Suprapubic skin (tissue), 4 donors: Measurements from ENCODE around the gene PCDHGA7. TPM values are rescaled to one million over a fixed set of nuclear protein-coding genes. Genes with fewer than 3 reads are reported as not detected.

Source experiments
- DNase-seq, 2 donors: peaks; one replicate each; pipeline ENCODE4 v3.0.0-alpha.2; 2019; ENCODE audit warnings: low spot score in 2 of 2
- H3K27ac ChIP-seq: fragments of 200-600 bp; sonication (generic); one replicate; pipeline ENCODE4 v1.5.1; 2019
- H3K27me3 ChIP-seq: fragments of 200-600 bp; sonication (generic); one replicate; pipeline ENCODE4 v1.5.1; 2019
- H3K36me3 ChIP-seq: fragments of 200-600 bp; sonication (generic); one replicate; pipeline ENCODE4 v1.5.1; 2019
- H3K4me1 ChIP-seq: fragments of 200-600 bp; sonication (generic); one replicate; pipeline ENCODE4 v1.5.1; 2019
- H3K4me3 ChIP-seq: fragments of 200-600 bp; sonication (generic); one replicate; pipeline ENCODE4 v1.5.1; 2019; ENCODE audit warnings: mild to moderate bottlenecking
- H3K9me3 ChIP-seq: fragments of 200-600 bp; sonication (generic); one replicate; pipeline ENCODE4 v1.5.1; 2019
- EP300 ChIP-seq: sonication (generic); formaldehyde crosslinking; IDR thresholded peaks from one replicate; pipeline ENCODE4 v1.6.1; 2017; ENCODE audit warnings: antibody characterized with exemption
- POLR2A ChIP-seq, 2 donors: fragments of 450-650 bp; IDR thresholded peaks; one replicate each; pipeline ENCODE4 v1.6.1; 2017; ENCODE audit warnings: antibody characterized with exemption in 2 of 2, mild to moderate bottlenecking in 2 of 2, moderate library complexity in 2 of 2
- POLR2AphosphoS5 ChIP-seq, 3 donors: sonication (generic); formaldehyde crosslinking; IDR thresholded peaks; one replicate each; pipeline ENCODE4 v1.6.1; 2017; ENCODE audit warnings: antibody characterized with exemption in 3 of 3
- WGBS: methylation state at CpG from one replicate; pipeline ENCODE4 v1.1.5; 2018; 5-methylcytosine and 5-hydroxymethylcytosine counted together
- total RNA-seq, 4 donors: library from RNA; depleted of rRNA; stranded (reverse); fragments of >200 nt; gene quantifications; one replicate each; pipeline ENCODE4 v1.1.0, GENCODE V29; 2016
- TF ChIP-seq, protein P1 (sequence below), 2 donors: fragments of 200-600 bp in 1 of 2; fragments of 450-650 bp in 1 of 2; sonication (generic) in 1 of 2; IDR thresholded peaks; one replicate each; pipeline ENCODE4 v1.5.1; 2016 to 2019; ENCODE audit warnings: antibody characterized with exemption in 2 of 2, mild to moderate bottlenecking in 1 of 2, moderate library complexity in 1 of 2

The PCDHGA7 gene
- total RNA-seq, 4 donors from 2014 or later: 2.7 to 5.6 (median 4.5) TPM

DNA sequence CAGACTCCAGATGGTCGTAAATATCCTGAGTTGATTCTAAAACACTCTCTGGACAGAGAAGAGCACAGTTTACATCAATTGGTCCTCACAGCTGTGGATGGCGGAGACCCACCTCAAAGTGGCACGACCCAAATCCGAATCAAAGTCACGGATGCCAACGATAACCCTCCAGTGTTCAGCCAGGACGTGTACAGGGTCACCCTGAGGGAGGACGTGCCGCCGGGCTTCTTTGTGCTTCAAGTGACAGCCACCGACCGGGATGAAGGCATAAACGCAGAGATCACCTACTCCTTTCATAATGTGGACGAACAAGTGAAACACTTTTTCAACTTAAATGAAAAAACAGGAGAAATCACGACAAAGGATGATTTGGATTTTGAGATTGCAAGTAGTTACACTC, 21.9 kb upstream of the PCDHGA7 start:
- Histone ChIP-seq H3K4me1 (peaks cover 3% of the 10 kb centered on the region), H3K36me3 (no peaks in the 10 kb centered on the region), H3K9me3 (peaks cover 66% of the 10 kb centered on the region), H3K4me3 (no peak overlapping the region), H3K27me3 (peaks cover 20% of the 10 kb centered on the region), H3K27ac (no peak overlapping the region)
- no peak for DNase-seq
- TF ChIP-seq POLR2A (IDR thresholded peaks at IDR 0.05) (no peak), POLR2AphosphoS5 (IDR thresholded peaks at IDR 0.05) (no peak), EP300 (no peak)
- TF ChIP-seq, protein P1, sequence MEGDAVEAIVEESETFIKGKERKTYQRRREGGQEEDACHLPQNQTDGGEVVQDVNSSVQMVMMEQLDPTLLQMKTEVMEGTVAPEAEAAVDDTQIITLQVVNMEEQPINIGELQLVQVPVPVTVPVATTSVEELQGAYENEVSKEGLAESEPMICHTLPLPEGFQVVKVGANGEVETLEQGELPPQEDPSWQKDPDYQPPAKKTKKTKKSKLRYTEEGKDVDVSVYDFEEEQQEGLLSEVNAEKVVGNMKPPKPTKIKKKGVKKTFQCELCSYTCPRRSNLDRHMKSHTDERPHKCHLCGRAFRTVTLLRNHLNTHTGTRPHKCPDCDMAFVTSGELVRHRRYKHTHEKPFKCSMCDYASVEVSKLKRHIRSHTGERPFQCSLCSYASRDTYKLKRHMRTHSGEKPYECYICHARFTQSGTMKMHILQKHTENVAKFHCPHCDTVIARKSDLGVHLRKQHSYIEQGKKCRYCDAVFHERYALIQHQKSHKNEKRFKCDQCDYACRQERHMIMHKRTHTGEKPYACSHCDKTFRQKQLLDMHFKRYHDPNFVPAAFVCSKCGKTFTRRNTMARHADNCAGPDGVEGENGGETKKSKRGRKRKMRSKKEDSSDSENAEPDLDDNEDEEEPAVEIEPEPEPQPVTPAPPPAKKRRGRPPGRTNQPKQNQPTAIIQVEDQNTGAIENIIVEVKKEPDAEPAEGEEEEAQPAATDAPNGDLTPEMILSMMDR (IDR thresholded peaks at IDR 0.05): no peak
- WGBS: 42% methylated on average over 15 of the region's 15 CpGs

DNA sequence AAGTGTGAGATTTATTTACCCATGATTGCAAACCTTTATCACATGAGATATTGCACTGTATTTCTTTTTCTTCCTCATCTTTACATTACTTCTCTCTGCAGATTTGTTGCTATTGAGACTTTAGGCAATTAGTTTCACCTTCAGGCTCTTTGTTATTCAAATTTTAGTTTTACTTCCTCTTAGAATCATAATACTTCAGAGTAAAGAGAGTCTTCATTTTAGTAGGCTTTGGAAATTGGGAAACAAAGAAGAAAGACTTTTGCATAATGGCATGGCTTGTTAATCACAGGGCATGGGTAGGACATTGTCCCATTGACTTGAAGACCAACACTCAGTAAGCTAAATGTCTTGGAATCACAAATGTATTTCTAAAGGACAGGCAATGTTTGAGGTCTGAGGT, 19.8 kb upstream of the PCDHGA7 start:
- peaks cover 64% of the 10 kb centered on the region for H3K9me3 ChIP-seq
- no peak overlapping the region for H3K27ac ChIP-seq
- H3K36me3 ChIP-seq: no peaks in the 10 kb centered on the region
- peaks cover 3% of the 10 kb centered on the region for H3K4me1 ChIP-seq
- DNase-seq: no peak
- no peak for TF ChIP-seq POLR2AphosphoS5 (IDR thresholded peaks at IDR 0.05)
- TF ChIP-seq POLR2A (IDR thresholded peaks at IDR 0.05): no peak
- TF ChIP-seq EP300: no peak
- TF ChIP-seq, protein P1 (IDR thresholded peaks at IDR 0.05): no peak
- no peak overlapping the region for H3K4me3 ChIP-seq
- peaks cover 26% of the 10 kb centered on the region for H3K27me3 ChIP-seq

DNA sequence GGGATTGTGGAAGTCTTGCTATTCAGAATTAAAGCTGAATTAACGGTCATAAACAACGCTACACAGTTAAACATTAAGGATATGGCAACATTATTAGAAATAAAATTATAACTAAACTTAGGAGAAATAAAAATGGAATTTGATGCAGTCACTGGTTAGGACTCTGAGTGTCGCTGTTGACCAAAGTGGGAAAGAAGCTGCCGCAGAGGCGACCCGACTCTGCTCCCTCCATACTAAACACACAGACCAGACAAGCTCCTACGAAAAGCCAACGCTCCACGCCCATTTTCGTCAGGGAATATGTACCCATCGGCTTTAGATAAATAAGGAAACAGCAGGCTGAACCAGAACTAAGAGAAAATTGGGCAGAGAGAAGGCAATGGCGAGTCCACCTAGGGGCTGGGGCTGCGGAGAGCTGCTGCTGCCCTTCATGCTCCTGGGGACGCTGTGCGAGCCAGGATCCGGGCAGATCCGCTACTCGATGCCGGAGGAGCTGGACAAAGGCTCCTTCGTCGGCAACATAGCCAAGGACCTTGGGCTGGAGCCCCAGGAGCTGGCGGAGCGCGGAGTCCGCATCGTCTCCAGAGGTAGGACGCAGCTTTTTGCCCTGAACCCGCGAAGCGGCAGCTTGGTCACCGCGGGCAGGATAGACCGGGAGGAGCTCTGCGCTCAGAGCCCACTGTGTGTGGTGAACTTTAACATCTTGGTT, 18.4 kb upstream of the PCDHGA7 start, which contains the start of gene PCDHGA5:
TSS of gene PCDHGA5 (plus strand) at position 211 of the 709 bp plus-strand sequence. CDS start at position 380, 169 bp downstream.
- DNase-seq: no peak
- H3K27ac ChIP-seq: no peak within 1 kb of the TSS
- peaks cover 61% of the 10 kb centered on the region for H3K9me3 ChIP-seq
- H3K36me3 ChIP-seq: no peaks in the 10 kb centered on the region
- H3K4me1 ChIP-seq: peaks cover 3% of the 10 kb centered on the region
- peaks cover 26% of the 10 kb centered on the region for H3K27me3 ChIP-seq
- WGBS: 27% methylated on average over 34 of the region's 34 CpGs
- TF ChIP-seq, protein P1 (IDR thresholded peaks at IDR 0.05): no peak
- TF ChIP-seq POLR2AphosphoS5 (IDR thresholded peaks at IDR 0.05) (no peak), EP300 (no peak), POLR2A (IDR thresholded peaks at IDR 0.05) (no peak)
- peak within 1 kb of the TSS; percentile 4 for H3K4me3 ChIP-seq

DNA sequence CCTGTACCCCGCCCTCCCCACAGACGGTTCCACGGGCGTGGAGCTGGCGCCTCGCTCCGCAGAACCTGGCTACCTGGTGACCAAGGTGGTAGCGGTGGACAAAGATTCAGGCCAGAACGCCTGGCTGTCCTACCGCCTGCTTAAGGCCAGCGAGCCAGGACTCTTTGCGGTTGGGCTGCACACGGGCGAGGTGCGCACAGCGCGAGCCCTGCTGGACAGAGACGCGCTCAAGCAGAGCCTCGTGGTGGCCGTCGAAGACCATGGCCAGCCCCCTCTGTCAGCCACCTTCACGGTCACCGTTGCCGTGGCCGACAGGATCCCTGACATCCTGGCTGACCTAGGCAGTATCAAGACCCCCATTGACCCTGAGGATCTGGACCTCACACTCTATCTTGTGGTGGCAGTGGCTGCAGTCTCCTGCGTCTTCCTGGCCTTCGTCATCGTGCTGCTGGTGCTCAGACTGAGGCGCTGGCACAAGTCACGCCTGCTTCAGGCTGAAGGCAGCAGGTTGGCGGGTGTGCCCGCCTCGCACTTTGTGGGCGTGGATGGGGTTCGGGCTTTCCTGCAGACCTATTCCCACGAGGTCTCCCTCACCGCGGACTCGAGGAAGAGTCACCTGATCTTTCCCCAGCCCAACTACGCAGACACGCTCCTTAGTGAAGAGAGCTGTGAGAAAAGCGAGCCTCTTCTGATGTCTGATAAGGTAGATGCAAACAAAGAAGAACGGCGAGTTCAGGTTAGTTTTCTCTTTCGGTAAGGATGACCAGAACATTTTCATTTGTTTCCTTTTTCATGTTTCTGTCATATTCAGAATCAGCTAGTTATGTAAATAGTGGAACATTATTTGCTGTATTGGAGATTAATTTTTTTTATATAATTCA, 16.3 kb upstream of the PCDHGA7 start:
- Histone ChIP-seq H3K4me1 (peaks cover 3% of the 10 kb centered on the region), H3K36me3 (no peaks in the 10 kb centered on the region), H3K9me3 (peaks cover 57% of the 10 kb centered on the region), H3K4me3 (no peak overlapping the region), H3K27me3 (peaks cover 28% of the 10 kb centered on the region), H3K27ac (no peak overlapping the region)
- DNase-seq: no peak
- 34% methylated on average over 34 of the region's 46 CpGs for WGBS
- TF ChIP-seq EP300: no peak
- no peak for TF ChIP-seq POLR2AphosphoS5 (IDR thresholded peaks at IDR 0.05)
- TF ChIP-seq POLR2A (IDR thresholded peaks at IDR 0.05): no peak
- TF ChIP-seq, protein P1 (IDR thresholded peaks at IDR 0.05): no peak
